Endothelial cell (in vitro differentiated cells): Measurements from ENCODE around the gene PRPH. TPM values are rescaled to one million over a fixed set of nuclear protein-coding genes. Genes with fewer than 3 reads are reported as not detected.

ENCODE experiments used
- DNase-seq: peaks from one replicate; pipeline ENCODE4 v3.0.0; 2021; ENCODE audit warnings: low spot score
- H3K27ac Mint-ChIP-seq: one replicate; pipeline ENCODE4 v1.8.0; 2021; ENCODE audit warnings: mixed read lengths, inconsistent platforms; ENCODE audit not compliant: unreplicated experiment
- H3K27me3 Mint-ChIP-seq: one replicate; pipeline ENCODE4 v1.8.0; 2021; ENCODE audit warnings: mild to moderate bottlenecking, moderate library complexity, mixed read lengths, inconsistent platforms; ENCODE audit not compliant: unreplicated experiment
- H3K36me3 Mint-ChIP-seq: one replicate; pipeline ENCODE4 v1.8.0; 2021; ENCODE audit warnings: mild to moderate bottlenecking, low read depth, mixed read lengths, inconsistent platforms; ENCODE audit not compliant: unreplicated experiment
- H3K4me1 Mint-ChIP-seq: one replicate; pipeline ENCODE4 v1.8.0; 2021; ENCODE audit warnings: mild to moderate bottlenecking, mixed read lengths, inconsistent platforms; ENCODE audit not compliant: unreplicated experiment
- H3K4me3 Mint-ChIP-seq: one replicate; pipeline ENCODE4 v1.8.0; 2021; ENCODE audit warnings: mild to moderate bottlenecking, mixed read lengths, inconsistent platforms; ENCODE audit not compliant: unreplicated experiment
- H3K9me3 Mint-ChIP-seq: one replicate; pipeline ENCODE4 v1.8.0; 2021; ENCODE audit warnings: mixed read lengths, inconsistent platforms; ENCODE audit not compliant: unreplicated experiment
- CTCF ChIP-seq: fragments of 200-600 bp; sonication (generic); IDR thresholded peaks from one replicate; pipeline ENCODE4 v1.5.0; 2021; ENCODE audit warnings: antibody characterized with exemption; ENCODE audit not compliant: unreplicated experiment
- total RNA-seq: library from RNA; stranded (reverse); fragmentation: NEBNext Ultra II Directional; extraction: Animal tissue kit (Norgen Biotek cat#: 25700); gene quantifications from one replicate; pipeline ENCODE4 v1.2.1, GENCODE V29; 2021; ENCODE audit not compliant: unreplicated experiment

Gene PRPH
- total RNA-seq, 1 donor from 2014 or later, result not detected

DNA sequence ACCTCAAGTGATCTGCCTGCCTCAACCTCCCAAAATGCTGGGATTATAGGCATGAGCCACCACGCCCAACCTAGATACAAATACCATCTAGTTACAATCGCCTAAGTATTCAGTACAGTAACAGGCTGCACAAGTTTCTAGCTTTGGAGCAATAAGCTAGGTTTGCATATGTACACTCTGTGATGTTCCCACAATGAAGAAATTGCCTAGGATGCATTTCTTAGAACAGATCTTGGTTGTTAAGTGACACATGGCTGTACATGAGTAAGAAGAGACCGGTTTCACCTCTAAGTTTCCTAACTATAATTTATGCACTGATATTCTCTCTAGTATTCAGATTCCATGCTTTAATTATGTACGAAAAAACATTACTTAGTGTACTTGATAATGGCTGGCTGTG, 35.5 kb upstream of the PRPH start:
- DNase-seq, result no peak
- Mint-ChIP-seq H3K4me1 (peaks cover 2% of the 10 kb centered on the region), H3K27ac (peak overlapping the region; percentile 15), H3K4me3 (no peak overlapping the region), H3K27me3 (peaks cover 5% of the 10 kb centered on the region), H3K36me3 (no peaks in the 10 kb centered on the region), H3K9me3 (no peaks in the 10 kb centered on the region)
- TF ChIP-seq CTCF, result no peak

GRCh38 chr12:49260166-49260565, 34.8 kb upstream of the PRPH start:
- no peaks in the 10 kb centered on the region for H3K9me3 Mint-ChIP-seq
- H3K4me1 Mint-ChIP-seq, result peaks cover 2% of the 10 kb centered on the region
- H3K36me3 Mint-ChIP-seq, result no peaks in the 10 kb centered on the region
- no peak overlapping the region for H3K4me3 Mint-ChIP-seq
- H3K27ac Mint-ChIP-seq, result no peak overlapping the region
- no peak for DNase-seq
- no peak for TF ChIP-seq CTCF
- H3K27me3 Mint-ChIP-seq, result peaks cover 5% of the 10 kb centered on the region

DNA sequence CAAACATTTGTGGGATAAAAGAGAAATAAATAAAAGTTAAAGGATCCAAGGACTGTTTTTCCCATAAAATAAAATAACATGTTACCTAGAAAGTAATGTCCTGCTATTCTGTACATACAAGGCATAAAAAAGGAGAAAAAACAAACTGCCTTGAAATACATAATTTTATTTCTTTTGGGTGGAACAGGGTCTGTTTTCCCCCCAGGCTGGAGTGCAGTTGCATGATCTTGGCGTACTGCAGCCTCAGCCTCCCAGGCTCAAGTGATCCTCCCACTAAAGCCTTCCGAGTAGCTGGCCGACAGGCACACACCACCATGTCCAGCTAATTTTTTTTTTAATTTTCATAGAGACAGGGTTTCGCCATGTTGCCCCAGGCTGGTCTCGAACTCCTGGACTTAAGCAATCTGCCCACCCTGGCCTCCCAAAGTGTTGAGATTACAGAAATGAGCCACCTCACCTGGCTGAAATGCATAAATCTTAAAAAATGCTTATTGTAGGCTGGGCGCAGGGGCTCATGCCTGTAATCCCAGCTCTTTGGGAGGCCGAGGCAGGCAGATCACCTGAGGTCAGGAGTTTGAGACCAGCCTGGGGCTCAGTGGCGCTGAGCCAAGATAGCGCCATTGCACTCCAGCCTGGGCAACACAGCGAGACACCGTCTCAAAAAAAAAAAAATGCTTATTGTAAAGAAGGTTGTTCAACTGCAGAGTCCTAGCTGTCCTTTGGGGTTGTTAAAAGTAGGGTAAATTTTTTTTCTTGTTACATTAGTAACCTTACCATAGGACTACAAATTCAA, 34.2 kb upstream of the PRPH start:
- H3K36me3 Mint-ChIP-seq, result no peaks in the 10 kb centered on the region
- TF ChIP-seq CTCF, result no peak
- no peak for DNase-seq
- H3K27ac Mint-ChIP-seq, result no peak overlapping the region
- no peaks in the 10 kb centered on the region for H3K9me3 Mint-ChIP-seq
- no peak overlapping the region for H3K4me3 Mint-ChIP-seq
- peaks cover 2% of the 10 kb centered on the region for H3K4me1 Mint-ChIP-seq
- H3K27me3 Mint-ChIP-seq, result peaks cover 5% of the 10 kb centered on the region

GRCh38 chr12:49261721-49262120, 33.2 kb upstream of the PRPH start:
- no peak for DNase-seq
- H3K27ac Mint-ChIP-seq, result no peak overlapping the region
- H3K27me3 Mint-ChIP-seq, result peaks cover 5% of the 10 kb centered on the region

More at GRCh38 chr12:49261721-49262120, 33.2 kb upstream of the PRPH start:
- Mint-ChIP-seq H3K4me3 (no peak overlapping the region), H3K4me1 (peaks cover 2% of the 10 kb centered on the region), H3K36me3 (no peaks in the 10 kb centered on the region), H3K9me3 (no peaks in the 10 kb centered on the region)
- no peak for TF ChIP-seq CTCF
